NCI-H2029 treated with DMSO at 0.1 percent for 48 hours (cell line): ENCODE data around the gene ZNF211.

Experiments used
- DNase-seq: peaks from one replicate; lab custom pipeline; 2025; lab: John Stamatoyannopoulos, UW

ZNF211 gene

GRCh38 chr19:57632987-57633831, at the start of gene ZNF211:
Gene ZNF211 (plus strand): TSS chr19:57633168. CDS start chr19:57633347, 179 bp downstream.
- peak; percentile 83 for DNase-seq

GRCh38 chr19:57583521-57584416, 49.2 kb upstream of the ZNF211 start, which contains the start of gene ZIK1:
Gene ZIK1 (plus strand): TSS chr19:57584145. CDS start chr19:57584357, 212 bp downstream.
- DNase-seq: no peak

- no peak for DNase-seq
These were observed 45.4 kb upstream of the ZNF211 start for GRCh38 chr19:57587529-57587928.

GRCh38 chr19:57599377-57599760, 33.6 kb upstream of the ZNF211 start:
- no peak for DNase-seq

- DNase-seq: peak; percentile 72
These were observed 33.1 kb upstream of the ZNF211 start, which contains the start of gene ZNF530 for GRCh38 chr19:57599761-57600383. Gene ZNF530 (plus strand): TSS chr19:57599885. CDS start chr19:57604346, 4,461 bp downstream.

GRCh38 chr19:57606931-57607330, 26.0 kb upstream of the ZNF211 start:
- no peak for DNase-seq

GRCh38 chr19:57611113-57611512, 21.9 kb upstream of the ZNF211 start:
- no peak for DNase-seq

GRCh38 chr19:57613941-57614743, 18.8 kb upstream of the ZNF211 start, which contains the start of gene ZNF134:
Gene ZNF134 (plus strand): TSS chr19:57614242. CDS start chr19:57619469, 5,227 bp downstream.
- DNase-seq: peak; percentile 52

- DNase-seq: no peak
These were observed 17.6 kb upstream of the ZNF211 start for GRCh38 chr19:57615346-57615745.

GRCh38 chr19:57620673-57621348, 12.2 kb upstream of the ZNF211 start:
- no peak for DNase-seq

- no peak for DNase-seq
These were observed 9.9 kb upstream of the ZNF211 start for GRCh38 chr19:57623091-57623490.

- DNase-seq: no peak
These were observed 814 bp downstream of the ZNF211 start for GRCh38 chr19:57633832-57634131.

GRCh38 chr19:57637379-57637778, 4.4 kb downstream of the ZNF211 start:
- no peak for DNase-seq

GRCh38 chr19:57641715-57642234, 8.8 kb downstream of the ZNF211 start:
- no peak for DNase-seq

GRCh38 chr19:57642396-57643046, 9.6 kb downstream of the ZNF211 start:
- no peak for DNase-seq

- DNase-seq: no peak
These were observed 10.8 kb downstream of the ZNF211 start for GRCh38 chr19:57643734-57644133.

GRCh38 chr19:57648331-57649003, 15.5 kb downstream of the ZNF211 start:
- DNase-seq: no peak

- DNase-seq: no peak
These were observed 18.7 kb downstream of the ZNF211 start for GRCh38 chr19:57651654-57651996.

- DNase-seq: no peak
These were observed 20.7 kb downstream of the ZNF211 start for GRCh38 chr19:57653689-57654088.

GRCh38 chr19:57655443-57655842, 22.5 kb downstream of the ZNF211 start:
- DNase-seq: no peak
